Stimulated activated CD8-positive, alpha-beta memory T cell treated with anti-CD3 and anti-CD28 coated beads, Interleukin-15, amount 100 ng/mL, for 24 hours (primary cell): Measurements from ENCODE around the gene HECTD4.

ENCODE experiments used
- DNase-seq: peaks from one replicate; pipeline ENCODE4 v3.0.0-alpha.2; 2020; ENCODE audit warnings: low read depth

The HECTD4 gene

DNA sequence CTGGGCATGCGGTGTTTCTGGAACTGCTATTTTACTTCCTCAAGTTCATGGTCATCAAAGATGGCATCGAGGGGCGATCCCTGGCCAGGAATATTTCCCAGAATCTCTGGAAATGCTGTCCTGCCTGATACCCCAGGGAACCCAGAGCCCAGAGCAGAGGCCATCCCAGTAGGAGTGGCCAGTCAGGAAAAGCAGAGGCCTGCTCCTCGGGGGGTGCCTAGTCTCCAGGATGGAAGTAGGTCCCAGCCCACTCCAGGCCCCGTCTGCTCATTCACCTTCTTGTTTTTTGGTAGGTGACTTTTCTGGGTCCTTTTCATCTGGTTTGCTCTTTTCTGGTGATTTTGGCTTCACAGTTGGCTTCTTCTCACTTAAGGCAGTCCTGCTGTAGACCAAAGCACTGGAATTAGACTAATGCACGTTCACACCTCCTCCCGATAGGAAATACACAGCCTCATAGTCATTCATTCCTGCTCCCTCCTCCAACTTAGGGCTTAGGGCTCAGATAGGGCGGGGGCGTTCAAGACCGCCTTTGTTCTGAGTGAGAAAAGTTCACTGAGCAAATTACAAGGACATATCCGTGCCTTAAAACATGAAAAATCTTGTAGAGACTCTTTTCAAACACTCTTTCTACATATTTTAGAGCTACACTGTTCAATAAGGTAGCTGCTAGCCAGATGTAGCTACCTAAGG is 205.8 kb downstream of the HECTD4 start:
- DNase-seq = no peak

- DNase-seq = no peak
Measured at GRCh38 chr12:112175361-112176155, 206.7 kb downstream of the HECTD4 start.

DNA sequence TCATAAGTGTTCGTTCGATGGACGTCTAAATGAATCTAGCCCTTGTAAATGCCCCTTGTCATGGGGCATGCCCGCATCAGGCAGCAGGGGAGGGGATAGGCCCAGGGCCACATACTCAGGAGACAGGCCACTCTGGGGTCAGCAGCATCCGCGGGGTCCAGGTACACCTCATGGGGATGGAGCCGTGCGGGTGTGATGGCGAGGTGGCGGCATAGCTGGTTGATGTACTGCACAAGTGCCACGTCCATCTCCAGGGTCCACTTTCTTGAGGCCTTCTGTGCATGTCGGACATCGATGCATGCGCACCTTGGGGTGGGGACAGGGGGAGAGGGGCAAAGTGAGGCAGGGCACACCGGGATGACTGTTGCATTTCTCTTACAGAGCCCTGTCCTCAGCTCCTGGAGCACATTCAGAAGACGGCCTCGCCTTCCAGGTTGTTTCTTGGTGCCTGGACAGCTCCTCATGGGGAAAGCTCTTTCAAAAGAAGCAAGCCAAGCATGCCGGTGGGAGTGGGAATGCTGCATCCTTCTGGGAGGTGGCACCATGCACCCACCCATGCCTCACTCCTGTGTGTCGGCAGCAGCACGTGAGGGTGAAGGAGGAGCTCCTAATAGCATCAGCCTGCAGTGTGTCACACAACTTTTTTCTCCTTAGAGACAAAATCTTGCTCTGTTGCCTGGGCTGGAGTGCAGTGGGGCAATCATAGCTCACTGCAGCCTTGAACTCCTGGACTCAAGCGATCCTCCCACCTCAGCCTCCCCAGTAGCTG is 209.5 kb downstream of the HECTD4 start:
- DNase-seq = no peak

DNA sequence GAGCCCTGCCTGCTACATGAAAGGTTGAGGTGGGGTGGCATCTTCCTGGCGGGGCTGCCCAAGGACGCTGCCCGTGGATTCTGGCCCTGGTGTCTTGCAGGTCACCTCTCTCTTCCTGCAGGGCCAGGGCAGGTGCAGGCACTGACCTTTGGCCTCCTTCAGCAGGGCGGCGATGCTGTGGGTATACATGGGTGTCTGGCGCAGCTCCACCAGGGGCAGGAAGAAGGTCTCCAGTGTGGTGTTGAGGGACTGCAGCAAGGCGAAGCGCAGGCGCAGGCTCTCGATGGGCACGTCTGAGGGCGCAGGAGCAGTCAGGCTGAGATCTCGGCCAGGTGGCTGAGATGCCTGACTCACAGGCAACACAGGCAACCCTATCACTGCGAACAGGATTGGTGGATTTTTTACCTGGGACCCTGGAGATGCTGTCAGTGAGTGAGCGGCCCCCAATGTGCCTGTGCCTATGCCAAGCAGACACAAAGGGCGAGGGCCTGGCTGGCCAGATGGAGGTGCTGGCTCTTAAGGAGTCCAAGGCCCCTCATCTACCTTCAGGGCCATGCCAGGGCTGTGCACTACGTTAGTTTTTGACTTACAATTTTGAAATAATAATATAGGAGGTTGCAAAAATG is 211.1 kb downstream of the HECTD4 start:
- DNase-seq = no peak

DNA sequence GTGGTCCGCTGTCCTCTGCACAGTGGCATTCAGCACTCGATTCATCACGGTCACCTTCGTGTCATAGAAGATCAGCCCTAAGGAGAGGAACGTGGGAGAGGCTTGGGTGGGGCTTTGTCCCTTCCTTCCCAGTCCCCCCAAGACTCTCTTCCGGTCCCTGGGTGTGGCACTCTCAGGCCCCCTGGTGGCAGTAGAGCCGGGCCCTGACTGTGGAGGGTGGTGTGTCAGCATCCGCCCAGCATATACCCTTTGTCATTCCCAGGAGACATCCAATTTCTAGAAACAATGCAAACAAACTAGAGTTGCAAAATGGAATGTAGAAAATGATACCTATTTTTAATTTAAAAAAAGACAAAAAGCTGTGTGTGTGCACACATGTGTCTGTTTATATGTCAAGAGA is 211.9 kb downstream of the HECTD4 start:
- DNase-seq = no peak

- DNase-seq = no peak
Measured at GRCh38 chr12:112169966-112170365, 212.3 kb downstream of the HECTD4 start.

GRCh38 chr12:112169161-112169872 is 212.9 kb downstream of the HECTD4 start:
- DNase-seq = no peak

GRCh38 chr12:112168561-112168971 is 213.7 kb downstream of the HECTD4 start:
- DNase-seq = no peak

- no peak for DNase-seq
Measured at GRCh38 chr12:112167718-112168525, 214.3 kb downstream of the HECTD4 start.

DNA sequence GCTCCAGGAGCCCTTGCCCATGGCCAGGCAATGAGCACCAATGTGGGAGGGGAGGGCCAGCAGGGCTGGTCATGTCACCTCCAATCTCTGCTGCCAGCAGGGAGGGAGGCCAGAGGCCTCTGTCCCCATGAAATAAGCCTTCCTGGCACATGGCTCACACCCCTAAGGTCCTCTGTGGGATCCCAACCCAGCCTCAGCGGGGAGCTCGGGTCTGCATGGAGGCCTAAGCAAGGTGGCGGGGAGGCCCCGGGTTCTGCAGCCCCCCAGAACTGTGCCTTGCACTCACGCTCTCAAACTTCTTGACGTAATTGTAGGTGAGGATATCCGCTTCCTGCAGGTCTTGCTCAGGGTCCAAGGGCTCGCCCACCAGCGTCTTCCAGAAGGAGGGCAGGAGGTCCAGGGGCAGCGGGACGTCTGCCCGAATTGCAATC is 215.2 kb downstream of the HECTD4 start:
- DNase-seq = no peak

DNA sequence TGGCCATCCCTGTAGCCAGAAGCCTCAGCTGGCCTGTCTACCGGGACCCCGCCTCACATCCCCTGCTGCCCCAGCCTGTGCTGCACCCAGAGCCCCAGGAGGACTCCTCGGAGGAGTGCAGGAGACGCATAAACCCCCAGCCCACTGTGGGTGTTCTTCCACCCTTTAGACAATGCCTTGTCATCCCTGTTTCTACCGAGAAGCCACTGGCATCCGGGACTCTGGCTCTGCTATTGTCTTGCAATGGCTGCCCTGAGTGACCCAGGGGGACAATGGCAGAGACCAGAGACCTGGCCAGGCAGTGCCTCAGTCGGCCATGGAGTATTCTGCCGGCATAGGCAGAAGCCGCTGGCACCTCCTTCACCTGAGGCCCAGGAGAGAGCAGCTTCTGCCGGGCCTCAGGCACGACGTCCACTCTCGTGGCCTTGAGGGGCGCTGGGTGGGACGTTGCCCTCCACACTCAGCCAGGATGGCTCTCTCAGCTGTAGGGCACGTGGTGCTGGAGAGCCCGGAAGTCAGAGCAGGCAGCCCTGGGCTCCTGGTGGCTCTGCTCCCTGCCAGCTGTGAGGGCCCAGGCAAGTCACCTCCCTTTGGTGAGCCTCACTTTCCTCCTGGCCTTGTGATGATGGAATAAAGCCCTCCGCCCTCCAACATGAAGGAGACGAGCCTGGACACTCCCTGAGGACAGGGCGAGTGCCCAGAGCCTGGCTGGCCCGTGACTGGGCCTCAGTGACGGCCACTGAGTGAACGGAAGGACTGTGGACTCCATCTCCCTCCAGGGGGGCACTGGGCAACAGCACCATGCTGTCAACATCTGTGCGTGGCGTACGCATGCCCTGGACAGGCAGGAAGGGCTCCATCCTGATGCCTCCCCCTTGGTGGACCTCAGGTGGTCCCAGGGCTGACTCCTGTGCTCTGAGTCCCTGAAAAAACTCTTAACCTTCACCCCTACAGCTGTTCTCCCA is 215.9 kb downstream of the HECTD4 start:
- no peak for DNase-seq

GRCh38 chr12:112165624-112166023 is 216.6 kb downstream of the HECTD4 start:
- no peak for DNase-seq

DNA sequence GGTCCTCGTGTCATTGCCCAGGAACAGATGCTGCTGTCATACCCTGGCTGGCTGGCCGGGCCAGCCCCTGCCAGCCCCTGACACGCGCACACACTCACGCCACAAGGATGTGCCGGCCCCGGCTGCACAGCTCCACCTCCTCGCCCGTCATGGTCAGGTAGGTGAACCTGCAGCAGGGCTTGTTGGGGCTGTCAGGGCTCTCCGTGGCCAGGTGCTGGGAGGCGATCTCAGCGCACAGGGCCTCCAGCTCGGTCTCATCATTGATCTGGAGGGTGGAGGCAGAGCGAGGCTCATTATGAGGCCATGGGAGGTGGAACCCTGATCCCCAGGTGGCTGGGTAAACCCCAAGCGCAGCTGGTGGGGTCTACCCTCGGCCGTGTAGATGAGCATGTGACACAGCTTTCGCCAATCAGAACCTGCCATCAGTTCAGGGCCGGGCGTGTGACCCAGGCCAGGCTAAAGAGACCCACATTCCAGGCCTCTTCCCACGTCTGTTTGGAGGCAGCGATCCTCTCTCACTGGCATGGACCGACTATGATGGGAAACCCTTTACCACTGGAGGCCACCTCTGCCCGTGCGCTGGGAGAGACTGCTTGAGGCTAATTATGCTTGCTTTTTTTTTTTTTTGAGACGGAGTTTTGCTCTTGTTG is 218.1 kb downstream of the HECTD4 start:
- no peak for DNase-seq

GRCh38 chr12:112163471-112163991 is 218.7 kb downstream of the HECTD4 start:
- no peak for DNase-seq

DNA sequence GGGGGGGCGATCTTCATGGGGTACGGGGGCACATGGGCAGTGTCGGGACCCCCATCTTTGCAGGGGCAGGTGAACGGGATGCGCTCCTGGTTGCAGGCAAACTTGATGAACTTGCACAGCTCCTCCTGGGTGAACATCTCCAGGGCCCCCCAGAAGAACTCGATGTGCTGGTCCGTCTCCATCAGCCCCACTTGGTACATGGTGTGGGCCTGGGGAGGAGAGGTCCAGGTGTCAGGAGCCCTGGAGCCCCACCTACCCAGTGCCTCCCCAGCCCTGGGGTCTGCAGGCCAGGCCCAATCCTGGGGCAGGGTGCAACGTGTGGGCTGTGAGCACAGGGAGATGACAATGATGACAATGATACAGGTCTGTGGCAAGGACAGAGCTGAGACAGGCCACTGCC is 219.2 kb downstream of the HECTD4 start:
- DNase-seq = no peak

DNA sequence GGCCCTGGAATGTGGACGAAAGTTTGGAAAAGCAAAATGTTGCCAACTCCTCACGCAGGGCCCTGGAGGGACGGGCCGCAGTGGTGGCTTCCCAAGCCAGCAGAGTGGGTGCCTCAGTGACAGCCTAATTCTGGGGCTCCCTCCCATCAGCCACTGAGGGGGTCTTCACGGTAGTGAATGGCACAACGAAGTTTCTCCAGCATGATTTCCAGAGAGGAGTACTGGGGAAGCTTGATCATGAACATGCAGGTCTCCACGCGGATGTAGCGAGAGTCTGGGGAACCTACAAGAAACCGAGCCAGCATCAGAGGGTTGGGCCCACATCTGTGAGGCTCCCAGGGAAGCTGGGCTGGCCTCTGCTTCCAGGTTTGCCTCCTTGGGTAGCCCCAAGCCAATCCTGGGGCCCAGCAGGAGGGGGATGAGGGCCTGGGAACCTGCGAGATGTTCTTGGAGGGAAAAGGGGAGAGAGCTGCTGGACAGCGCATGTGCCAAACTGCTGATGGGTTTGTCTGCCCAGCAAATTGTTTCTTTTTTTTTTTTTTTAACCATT is 219.9 kb downstream of the HECTD4 start:
- DNase-seq = no peak

DNA sequence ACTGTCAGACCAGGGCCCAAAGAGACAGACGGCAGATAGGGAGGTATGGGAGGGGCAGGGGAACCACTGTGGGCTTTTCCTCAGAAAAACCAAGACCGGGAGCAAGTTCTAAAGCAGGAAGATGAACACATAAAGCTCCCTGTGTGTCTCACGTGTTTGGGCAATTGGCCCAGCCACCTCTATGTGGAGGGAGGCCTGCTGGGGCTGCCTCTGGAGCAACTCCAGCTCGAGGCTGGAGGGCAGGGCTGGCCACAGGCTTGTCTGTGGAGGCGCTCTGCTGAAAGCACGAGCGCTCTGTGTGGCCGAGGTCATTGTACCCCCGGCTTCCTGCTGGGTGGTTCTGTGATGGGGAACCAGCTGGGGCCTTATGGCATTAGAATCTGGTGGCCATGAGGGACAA is 220.5 kb downstream of the HECTD4 start:
- no peak for DNase-seq

- no peak for DNase-seq
Measured at GRCh38 chr12:112160611-112161010, 221.6 kb downstream of the HECTD4 start.

DNA sequence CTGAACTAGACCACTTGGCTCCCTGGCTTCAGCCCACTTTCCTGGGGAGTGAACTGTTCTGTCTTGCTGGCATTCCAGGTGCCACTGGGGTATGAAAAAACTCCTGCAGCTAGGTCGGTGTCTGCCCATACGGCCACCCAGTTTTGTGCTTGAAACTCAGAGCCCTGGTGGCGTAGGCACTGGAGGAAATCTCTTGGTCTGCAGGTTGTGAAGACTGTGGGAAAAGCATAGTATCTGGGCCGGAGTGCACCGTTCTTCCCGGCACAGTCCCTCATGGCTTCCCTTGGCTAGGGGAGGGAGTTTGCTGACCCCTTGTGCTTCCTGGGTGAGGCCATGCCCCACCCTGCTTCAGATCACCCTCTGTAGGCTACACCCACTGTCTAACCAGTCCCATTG is 223.1 kb downstream of the HECTD4 start:
- no peak for DNase-seq
